K562 treated with DMSO at 1 percent for 4 hours (cell line): ENCODE measurements around the gene TMEM161B. TPM values are rescaled to one million over a fixed set of nuclear protein-coding genes. Genes with fewer than 3 reads are reported as not detected.

Experiments
- total RNA-seq: library from RNA; unstranded; fragments of 300-600 nt; gene quantifications from 2 replicates; pipeline ENCODE4 v1.2.3, GENCODE V29; 2022; ENCODE audit not compliant: insufficient read depth

TMEM161B gene
- 13.4 and 15.7 TPM in 2 replicates for total RNA-seq

GRCh38 chr5:88268385-88269184, at the start of gene TMEM161B:
Gene TMEM161B, minus strand, starts transcription at chr5:88268845. Its CDS starts 122 bp downstream, at chr5:88268723.

